Breast epithelium (tissue), 4 donors: ENCODE measurements around the gene NET1. TPM values are rescaled to one million over a fixed set of nuclear protein-coding genes. Genes with fewer than 3 reads are reported as not detected.
"Not testable (repeated sequence)": the region's sequence is repeated elsewhere in the genome, so short reads cannot be mapped to it uniquely, and the experiment has no call there.

Experiments used
- DNase-seq, 2 donors: peaks; one replicate each; pipeline ENCODE4 v3.0.0-alpha.2; 2019; ENCODE audit warnings: low spot score in 2 of 2
- H3K27ac ChIP-seq, 2 donors: fragments of 200-600 bp; sonication (generic) in 1 of 2; one replicate each; pipeline ENCODE4 v1.5.1; 2016 to 2019; ENCODE audit warnings: mild to moderate bottlenecking in 1 of 2
- H3K27me3 ChIP-seq, 2 donors: fragments of 200-600 bp; sonication (generic) in 1 of 2; one replicate each; pipeline versions ENCODE4 v1.5.1 to v1.6.0; 2017 to 2019; ENCODE audit warnings: control low read depth in 1 of 2, mild to moderate bottlenecking in 1 of 2
- H3K36me3 ChIP-seq: fragments of 200-600 bp; one replicate; pipeline ENCODE4 v1.5.1; 2019
- H3K4me1 ChIP-seq, 2 donors: fragments of 200-600 bp; sonication (generic); one replicate each; pipeline ENCODE4 v1.5.1; 2016 to 2019; ENCODE audit warnings: control low read depth in 1 of 2
- H3K4me3 ChIP-seq, 3 donors: fragments of 200-600 bp; sonication (generic); 1 replicate in 2 of 3; 2 replicates in 1 of 3; pipeline ENCODE4 v1.5.1; 2016 to 2019; ENCODE audit warnings: mild to moderate bottlenecking in 3 of 3, moderate library complexity in 2 of 3
- H3K9me3 ChIP-seq, 2 donors: fragments of 200-600 bp; sonication (generic) in 1 of 2; one replicate each; pipeline ENCODE4 v1.5.1; 2016 to 2019; ENCODE audit warnings: control low read depth in 1 of 2
- POLR2A ChIP-seq: fragments of 450-650 bp; IDR thresholded peaks from one replicate; pipeline ENCODE4 v1.6.1; 2016; ENCODE audit warnings: antibody characterized with exemption, mild to moderate bottlenecking, moderate library complexity
- POLR2AphosphoS5 ChIP-seq, 3 donors: sonication (generic); formaldehyde crosslinking; IDR thresholded peaks; one replicate each; pipeline ENCODE4 v1.6.1; 2017; ENCODE audit warnings: antibody characterized with exemption in 3 of 3
- intact Hi-C: fragments of 100-400 bp; cut with DNase I; formaldehyde crosslinking; loops from one replicate; pipeline ENCODE4 v1.15.1; 2023; ENCODE audit warnings: low total_unique reads
- total RNA-seq, 3 donors: library from RNA; depleted of rRNA; stranded (reverse); fragments of >200 nt; gene quantifications; one replicate each; pipeline ENCODE4 v1.1.0, GENCODE V29; 2016
- TF ChIP-seq, protein P1 (sequence below), 3 donors: fragments of 450-650 bp; IDR thresholded peaks; one replicate each; pipeline ENCODE4 v1.5.1; 2016 to 2017; ENCODE audit warnings: antibody characterized with exemption in 3 of 3, mild to moderate bottlenecking in 3 of 3, moderate library complexity in 3 of 3

NET1 gene
- total RNA-seq, 3 donors from 2014 or later, result 87.2 to 179 (median 145) TPM

DNA sequence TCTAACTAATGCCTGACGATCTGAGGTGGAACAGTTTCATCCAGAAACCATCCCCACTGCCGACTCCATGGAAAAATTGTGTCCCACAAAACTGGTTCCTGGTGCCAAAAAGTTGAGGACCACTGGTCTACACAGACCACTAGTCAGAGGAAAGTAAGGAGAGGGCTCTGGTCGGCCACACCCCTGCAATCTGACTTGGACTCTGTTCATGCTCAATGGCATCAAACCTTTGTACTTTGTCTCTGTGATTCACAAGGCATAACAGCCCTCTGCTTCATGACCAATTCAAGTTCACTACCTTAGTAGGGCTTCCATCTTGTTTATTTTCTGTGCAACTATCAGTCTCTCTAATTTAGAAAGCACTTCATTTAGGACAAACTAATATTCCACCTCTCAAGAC, 9.6 kb upstream of the NET1 start:
- Histone ChIP-seq H3K4me1 (no peaks in the 10 kb centered on the region), H3K4me3 (no peak overlapping the region), H3K27ac (no peak overlapping the region), H3K27me3 (no peaks in the 10 kb centered on the region), H3K9me3 (no peaks in the 10 kb centered on the region), H3K36me3 (no peaks in the 10 kb centered on the region)
- TF ChIP-seq POLR2A (no peak), POLR2AphosphoS5 (IDR thresholded peaks at IDR 0.05) (no peak)
- TF ChIP-seq, protein P1, sequence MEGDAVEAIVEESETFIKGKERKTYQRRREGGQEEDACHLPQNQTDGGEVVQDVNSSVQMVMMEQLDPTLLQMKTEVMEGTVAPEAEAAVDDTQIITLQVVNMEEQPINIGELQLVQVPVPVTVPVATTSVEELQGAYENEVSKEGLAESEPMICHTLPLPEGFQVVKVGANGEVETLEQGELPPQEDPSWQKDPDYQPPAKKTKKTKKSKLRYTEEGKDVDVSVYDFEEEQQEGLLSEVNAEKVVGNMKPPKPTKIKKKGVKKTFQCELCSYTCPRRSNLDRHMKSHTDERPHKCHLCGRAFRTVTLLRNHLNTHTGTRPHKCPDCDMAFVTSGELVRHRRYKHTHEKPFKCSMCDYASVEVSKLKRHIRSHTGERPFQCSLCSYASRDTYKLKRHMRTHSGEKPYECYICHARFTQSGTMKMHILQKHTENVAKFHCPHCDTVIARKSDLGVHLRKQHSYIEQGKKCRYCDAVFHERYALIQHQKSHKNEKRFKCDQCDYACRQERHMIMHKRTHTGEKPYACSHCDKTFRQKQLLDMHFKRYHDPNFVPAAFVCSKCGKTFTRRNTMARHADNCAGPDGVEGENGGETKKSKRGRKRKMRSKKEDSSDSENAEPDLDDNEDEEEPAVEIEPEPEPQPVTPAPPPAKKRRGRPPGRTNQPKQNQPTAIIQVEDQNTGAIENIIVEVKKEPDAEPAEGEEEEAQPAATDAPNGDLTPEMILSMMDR (IDR thresholded peaks at IDR 0.05), result no peak
- intact Hi-C loops, result no loop called here
- DNase-seq, result no peak

DNA sequence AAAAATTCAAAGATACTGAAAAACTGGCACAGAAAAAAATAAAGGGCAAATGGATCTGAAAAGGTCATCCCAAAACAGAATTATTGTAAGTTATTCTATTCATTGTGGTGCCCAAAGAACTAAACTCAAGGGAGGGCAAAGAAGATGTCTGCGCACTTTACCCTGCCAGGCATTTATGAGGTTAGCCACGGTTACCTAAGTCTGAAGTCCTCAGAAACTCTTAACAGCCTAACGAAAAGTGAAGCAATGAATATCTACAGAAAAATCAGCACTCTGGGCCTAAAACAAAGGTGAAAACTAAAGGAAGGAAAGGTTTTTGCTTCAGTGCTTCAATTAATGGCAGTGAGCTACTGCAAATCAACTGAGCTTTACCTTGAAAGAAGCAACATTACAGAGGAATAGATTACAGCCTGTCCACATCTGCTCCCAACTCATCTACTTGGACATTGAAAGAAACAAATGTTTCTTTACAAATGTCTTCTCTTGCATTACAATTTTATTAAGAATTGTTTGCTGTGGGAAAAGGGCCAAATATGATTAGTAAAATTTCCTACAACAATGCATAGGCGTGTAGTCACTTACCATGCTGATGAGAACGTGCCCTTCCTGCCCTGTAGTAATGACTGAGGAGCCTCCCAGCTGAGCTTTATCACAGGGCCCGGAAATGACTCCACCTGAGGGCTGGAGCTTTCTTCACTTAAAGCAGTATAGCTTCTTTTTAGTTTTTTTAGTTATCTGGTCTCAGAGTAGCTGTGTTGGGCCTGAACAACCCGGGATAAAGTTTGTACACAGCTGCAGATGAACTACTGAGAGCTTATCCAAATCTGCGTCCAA, 7.9 kb upstream of the NET1 start, which contains the start of gene TUBAL3:
TUBAL3 (minus strand) TSS at position 621 of the 834 bp plus-strand sequence; CDS start at position 585, 36 bp downstream.
- TF ChIP-seq, protein P1 (IDR thresholded peaks at IDR 0.05), result no peak
- no peak for TF ChIP-seq POLR2AphosphoS5 (IDR thresholded peaks at IDR 0.05)
- no peak for TF ChIP-seq POLR2A
- no peaks in the 10 kb centered on the region for H3K27me3 ChIP-seq
- no peaks in the 10 kb centered on the region for H3K9me3 ChIP-seq
- H3K36me3 ChIP-seq, result no peaks in the 10 kb centered on the region
- DNase-seq, result no peak
- H3K27ac ChIP-seq, result no peak within 1 kb of the TSS
- intact Hi-C loops, result no loop called here
- no peak within 1 kb of the TSS for H3K4me3 ChIP-seq
- no peaks in the 10 kb centered on the region for H3K4me1 ChIP-seq

DNA sequence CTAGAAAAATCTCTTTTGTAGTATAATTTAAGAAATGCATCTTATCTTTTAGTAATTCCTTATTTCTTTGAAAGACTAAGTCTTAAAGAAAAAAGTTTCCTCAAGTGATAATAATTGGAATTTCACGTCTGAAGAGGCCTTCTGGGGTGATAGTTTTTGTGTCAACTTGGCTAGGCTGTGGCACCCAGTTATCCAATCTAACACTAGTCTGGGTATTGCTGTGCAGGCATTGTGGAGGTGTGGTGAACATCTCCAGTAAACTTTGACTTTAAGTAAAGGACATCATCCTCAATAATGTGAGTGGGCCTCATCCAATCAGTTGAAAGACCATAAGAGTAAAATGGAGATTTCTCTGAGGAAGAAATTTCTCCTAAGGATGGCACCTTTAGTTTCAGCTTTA, 5.4 kb upstream of the NET1 start:
- intact Hi-C loops, result no loop called here

DNA sequence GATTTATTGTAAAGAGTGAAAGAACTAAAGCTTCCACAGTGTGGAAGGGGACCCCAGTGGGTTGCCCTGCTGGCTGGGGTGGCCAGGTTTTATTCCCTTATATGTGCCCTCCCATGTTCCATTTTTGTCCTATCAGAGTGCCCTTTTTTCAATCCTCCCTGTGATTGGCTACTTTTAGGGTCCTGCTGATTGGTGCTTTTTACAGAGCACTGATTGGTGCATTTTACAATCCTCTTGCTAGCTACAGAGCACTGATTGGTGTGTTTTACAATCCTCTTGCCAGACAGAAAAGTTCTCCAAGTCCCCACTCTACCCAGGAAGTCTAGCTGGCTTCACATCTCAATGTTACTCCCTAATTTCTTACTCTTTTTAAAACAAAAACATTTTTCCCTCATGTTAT, 1.6 kb upstream of the NET1 start:
- H3K36me3 ChIP-seq, H3K27me3 ChIP-seq, intact Hi-C loops, H3K9me3 ChIP-seq, H3K4me3 ChIP-seq, H3K4me1 ChIP-seq, DNase-seq: not testable (repeated sequence)
- H3K27ac ChIP-seq, result peak overlapping the region in 1 of 2 donors; percentile 64

More for the DNA sequence above, 5.4 kb upstream of the NET1 start:
- H3K4me3 ChIP-seq, result no peak overlapping the region
- H3K27ac ChIP-seq, result no peak overlapping the region
- DNase-seq, result no peak
- H3K36me3 ChIP-seq, result no peaks in the 10 kb centered on the region
- no peaks in the 10 kb centered on the region for H3K4me1 ChIP-seq
- TF ChIP-seq POLR2A, result no peak
- TF ChIP-seq POLR2AphosphoS5 (IDR thresholded peaks at IDR 0.05), result no peak
- TF ChIP-seq, protein P1 (IDR thresholded peaks at IDR 0.05), result no peak
- H3K9me3 ChIP-seq, result no peaks in the 10 kb centered on the region
- no peaks in the 10 kb centered on the region for H3K27me3 ChIP-seq

DNA sequence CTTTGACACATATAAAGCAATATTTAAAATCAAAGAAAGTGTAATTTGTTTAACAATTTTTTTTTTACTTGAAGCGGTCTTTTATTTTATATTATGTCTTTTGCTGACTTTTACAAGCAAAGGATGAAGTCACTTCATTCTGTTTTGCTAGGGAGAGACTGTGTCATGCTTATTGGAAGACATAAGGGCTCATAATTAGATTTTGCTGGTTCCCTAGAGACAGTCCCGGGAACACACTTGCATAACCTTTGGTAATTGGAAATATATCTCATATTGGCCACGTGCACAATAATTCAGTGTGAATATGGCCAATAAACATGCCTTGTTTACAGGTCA, 448 bp upstream of the NET1 start:
- Histone ChIP-seq H3K4me3 (peak overlapping the region; percentile 65 to 92 (median 79)), H3K9me3 (no peaks in the 10 kb centered on the region), H3K36me3 (no peaks in the 10 kb centered on the region), H3K27me3 (no peaks in the 10 kb centered on the region), H3K27ac (peak overlapping the region; percentile 91 to 92), H3K4me1 (no peaks in the 10 kb centered on the region)
- TF ChIP-seq, protein P1 (IDR thresholded peaks at IDR 0.05), result no peak
- TF ChIP-seq POLR2A (no peak), POLR2AphosphoS5 (IDR thresholded peaks at IDR 0.05) (no peak)
- intact Hi-C loops, result no loop called here
- DNase-seq, result no peak
